H1 (cell line): ENCODE results near the gene ITGAE. TPM values are rescaled to one million over a fixed set of nuclear protein-coding genes. Genes with fewer than 3 reads are reported as not detected.
"Not testable (repeated sequence)": the region's sequence is repeated elsewhere in the genome, so short reads cannot be mapped to it uniquely, and the experiment has no call there.

Experiments
- CTCF ChIA-PET: fragments of 300-600 bp; sonication (Branson Sonifier 250); formaldehyde crosslinking; loops from one replicate; lab custom pipeline; 2021; ENCODE audit not compliant: partially characterized antibody; lab: Charles Lee
- POLR2A ChIA-PET: fragments of 300-600 bp; sonication (Branson Sonifier 250); formaldehyde crosslinking; loops from one replicate; lab custom pipeline; 2021; ENCODE audit warnings: inconsistent platforms; ENCODE audit not compliant: partially characterized antibody; lab: Charles Lee
- DNase-seq, 2 experiments: peaks; one replicate each; pipeline versions ENCODE4 v3.0.0 to v3.0.0-alpha.2; 2010 to 2022; ENCODE audit warnings: low spot score in 2 of 2, low read depth in 1 of 2, mixed read lengths in 1 of 2
- FAIRE-seq: peaks from 2 replicates; lab custom pipeline; 2011; peaks lifted over from hg19 to GRCh38; lab: Jason Lieb, UNC
- H2AFZ ChIP-seq: 2 replicates; pipeline ENCODE4 v1.8.1; 2012; ENCODE audit warnings: low read length, inconsistent platforms
- H2AK5ac ChIP-seq: 2 replicates; pipeline ENCODE4 v1.6.1; 2013; ENCODE audit warnings: low read depth, low read length
- H2BK120ac ChIP-seq: replicated peaks from 2 replicates; pipeline ENCODE3; 2013; ENCODE audit warnings: low read depth, low read length, inconsistent platforms
- H2BK12ac ChIP-seq: 2 replicates; pipeline ENCODE4 v1.6.1; 2013; ENCODE audit warnings: low read depth, low read length
- H2BK15ac ChIP-seq: 2 replicates; pipeline ENCODE4 v1.6.1; 2013; ENCODE audit warnings: low read length
- H2BK20ac ChIP-seq: 2 replicates; pipeline ENCODE4 v1.6.1; 2013; ENCODE audit warnings: low read length
- H2BK5ac ChIP-seq: 2 replicates; pipeline ENCODE4 v1.6.1; 2013; ENCODE audit warnings: low read depth, low read length
- H3K14ac ChIP-seq: 2 replicates; pipeline ENCODE4 v1.6.1; 2013; ENCODE audit warnings: inconsistent platforms; ENCODE audit not compliant: insufficient read length
- H3K18ac ChIP-seq: 2 replicates; pipeline ENCODE4 v1.6.1; 2013; ENCODE audit warnings: low read length; ENCODE audit errors: extremely low read depth
- H3K23ac ChIP-seq: 2 replicates; pipeline ENCODE4 v1.6.1; 2013; ENCODE audit warnings: inconsistent platforms; ENCODE audit not compliant: insufficient read length
- H3K23me2 ChIP-seq: 2 replicates; pipeline ENCODE4 v1.6.1; 2013; ENCODE audit warnings: low read depth, low read length
- H3K27ac ChIP-seq: 2 replicates; pipeline ENCODE4 v1.6.1; 2011; ENCODE audit warnings: low read depth, low read length, inconsistent platforms
- H3K27me3 ChIP-seq, 4 experiments: replicated peaks in 1 of 4; 1 replicate in 1 of 4; 2 replicates in 3 of 4; pipeline versions ENCODE4 v1.6.1 to v1.8.1; 2011 to 2013; ENCODE audit warnings: low read length in 3 of 4, mild to moderate bottlenecking in 3 of 4, inconsistent platforms in 2 of 4, mixed read lengths in 2 of 4, moderate library complexity in 1 of 4; ENCODE audit not compliant: control insufficient read depth in 3 of 4, insufficient read depth in 3 of 4; ENCODE audit errors: extremely low read depth in 1 of 4
- H3K36me3 ChIP-seq, 4 experiments: 2 replicates each; pipeline versions ENCODE4 v1.6.1 to v1.8.1; 2011 to 2013; ENCODE audit warnings: mild to moderate bottlenecking in 4 of 4, low read length in 3 of 4, moderate library complexity in 2 of 4, control low read depth in 1 of 4, inconsistent platforms in 1 of 4; ENCODE audit not compliant: insufficient read depth in 4 of 4, control insufficient read depth in 2 of 4
- H3K4ac ChIP-seq: replicated peaks from 2 replicates; pipeline ENCODE3; 2013; ENCODE audit warnings: low read length, low read depth, mixed read lengths, inconsistent platforms; ENCODE audit not compliant: insufficient read length
- H3K4me1 ChIP-seq, 4 experiments: replicated peaks in 1 of 4; 1 replicate in 1 of 4; 2 replicates in 3 of 4; pipeline versions ENCODE4 v1.6.1 to v1.8.1; 2011 to 2013; ENCODE audit warnings: low read length in 3 of 4, inconsistent platforms in 2 of 4, mixed read lengths in 1 of 4; ENCODE audit not compliant: insufficient read depth in 4 of 4, control insufficient read depth in 3 of 4
- H3K4me2 ChIP-seq, 2 experiments: 2 replicates each; pipeline versions ENCODE4 v1.6.1 to v1.8.1; 2011 to 2013; ENCODE audit warnings: low read depth in 2 of 2, low read length in 2 of 2, control low read depth in 1 of 2, inconsistent platforms in 1 of 2, mild to moderate bottlenecking in 1 of 2; ENCODE audit not compliant: insufficient read depth in 1 of 2
- H3K4me3 ChIP-seq, 4 experiments: fragments of 200-600, 300-600 bp in 1 of 4; sonication (generic), shearing (Covaris generic), sonication (Bioruptor Twin) in 1 of 4; 2 replicates each; pipeline versions ENCODE4 v1.5.1 to v1.8.1; 2011 to 2016; ENCODE audit warnings: low read length in 4 of 4, low read depth in 3 of 4, control low read depth in 2 of 4, inconsistent platforms in 2 of 4, mild to moderate bottlenecking in 2 of 4, mixed read lengths in 1 of 4, moderate library complexity in 1 of 4; ENCODE audit not compliant: insufficient read depth in 2 of 4; ENCODE audit errors: extremely low read depth in 1 of 4
- H3K56ac ChIP-seq: replicated peaks from 2 replicates; pipeline ENCODE3; 2013; ENCODE audit warnings: low read depth, mild to moderate bottlenecking, mixed read lengths, low read length, inconsistent platforms; ENCODE audit not compliant: insufficient read length
- H3K79me1 ChIP-seq: 2 replicates; pipeline ENCODE4 v1.6.1; 2013; ENCODE audit warnings: low read depth, low read length, control low read depth
- H3K79me2 ChIP-seq, 2 experiments: 2 replicates each; pipeline versions ENCODE4 v1.6.1 to v1.8.1; 2012 to 2013; ENCODE audit warnings: low read length in 2 of 2, mild to moderate bottlenecking in 2 of 2, inconsistent platforms in 1 of 2; ENCODE audit not compliant: insufficient read depth in 2 of 2, control insufficient read depth in 1 of 2
- H3K9ac ChIP-seq, 4 experiments: replicated peaks in 1 of 4; 1 replicate in 1 of 4; 2 replicates in 3 of 4; pipeline versions ENCODE4 v1.6.1 to v1.8.1; 2011 to 2013; ENCODE audit warnings: low read depth in 3 of 4, low read length in 3 of 4, control low read depth in 2 of 4, mild to moderate bottlenecking in 2 of 4, moderate library complexity in 2 of 4, inconsistent platforms in 1 of 4; ENCODE audit errors: extremely low read depth in 1 of 4
- H3K9me3 ChIP-seq, 2 experiments: 2 replicates each; pipeline versions ENCODE4 v1.6.1 to v1.8.1; 2012 to 2013; ENCODE audit warnings: mild to moderate bottlenecking in 2 of 2, moderate library complexity in 2 of 2, control low read depth in 1 of 2, inconsistent platforms in 1 of 2, low read depth in 1 of 2, low read length in 1 of 2, mixed read lengths in 1 of 2; ENCODE audit not compliant: insufficient read depth in 2 of 2
- H4K20me1 ChIP-seq, 2 experiments: replicated peaks in 1 of 2; 2 replicates each; pipeline versions ENCODE3 to v1.8.1; 2011 to 2013; ENCODE audit warnings: inconsistent platforms in 2 of 2, low read length in 2 of 2, mild to moderate bottlenecking in 1 of 2; ENCODE audit not compliant: insufficient read depth in 2 of 2, control insufficient read depth in 1 of 2
- H4K5ac ChIP-seq: 2 replicates; pipeline ENCODE4 v1.6.1; 2013; ENCODE audit warnings: low read length, low read depth, mixed read lengths, inconsistent platforms; ENCODE audit not compliant: insufficient read length
- H4K8ac ChIP-seq: 2 replicates; pipeline ENCODE4 v1.8.0; 2013; ENCODE audit warnings: mild to moderate bottlenecking, moderate library complexity, low read length, inconsistent platforms; ENCODE audit not compliant: insufficient read depth; ENCODE audit errors: extremely low read depth
- H4K91ac ChIP-seq: replicated peaks from 2 replicates; pipeline ENCODE3; 2013; ENCODE audit warnings: low read length, mixed read lengths, inconsistent platforms; ENCODE audit not compliant: insufficient read length
- JUN ChIP-seq: IDR thresholded peaks from 2 replicates; pipeline ENCODE4 v1.6.1; 2011; ENCODE audit warnings: low read depth, mild to moderate bottlenecking, improper control_type of control experiment, low read length
- KDM4A ChIP-seq: IDR thresholded peaks from one replicate; pipeline ENCODE4 v1.7.1; 2012; ENCODE audit warnings: low read depth, mild to moderate bottlenecking, moderate library complexity, low read length, inconsistent platforms; ENCODE audit not compliant: severe bottlenecking
- NANOG ChIP-seq: IDR thresholded peaks from 2 replicates; pipeline ENCODE4 v1.6.1; 2011; ENCODE audit warnings: low read length, low read depth, mild to moderate bottlenecking, inconsistent platforms; ENCODE audit not compliant: insufficient read depth, poor library complexity, severe bottlenecking
- PHF8 ChIP-seq: fragments of 200-600 bp; sonication (generic); conservative IDR thresholded peaks from 2 replicates; pipeline ENCODE4 v1.7.1; 2012; ENCODE audit warnings: low read depth, mild to moderate bottlenecking, inconsistent platforms, low read length, moderate library complexity
- SRF ChIP-seq: IDR thresholded peaks from 2 replicates; pipeline ENCODE4 v1.6.1; 2011; ENCODE audit warnings: mild to moderate bottlenecking, low read depth, low read length, moderate library complexity
- YY1 ChIP-seq: IDR thresholded peaks from 2 replicates; pipeline ENCODE4 v1.6.1; 2011; ENCODE audit warnings: low read depth, mild to moderate bottlenecking, low read length
- WGBS, 2 experiments: shearing (Covaris generic) in 1 of 2; methylation state at CpG; one replicate each; pipeline versions ENCODE4 v1.1.6 to v1.1.7; 2013 to 2015; ENCODE audit warnings: low lambda C conversion rate in 2 of 2, mixed read lengths in 2 of 2, inconsistent platforms in 1 of 2, low coverage in 1 of 2, missing lambda C conversion rate in 1 of 2; ENCODE audit not compliant: insufficient replicate concordance in 2 of 2, insufficient coverage in 1 of 2, insufficient read length in 1 of 2; ENCODE audit errors: extremely low coverage in 1 of 2, missing lambda C conversion rate in 1 of 2; 5-methylcytosine and 5-hydroxymethylcytosine counted together
- polyA plus RNA-seq, 7 experiments: library from polyadenylated mRNA; depleted of rRNA in 3 of 7; stranded (reverse) in 5 of 7; unstranded in 2 of 7; fragments of >200 nt in 5 of 7; fragments of 200-250 nt in 2 of 7; gene quantifications; 1 replicate in 5 of 7; 2 replicates in 1 of 7; 4 replicates in 1 of 7; pipeline versions ENCODE4 v1.2.1 to v1.2.3, GENCODE V29; 2011 to 2013; ENCODE audit warnings: missing spikeins in 2 of 7, mixed read lengths in 2 of 7
- total RNA-seq: library from RNA; stranded (reverse); fragmentation: NEBNext Ultra II Directional; extraction: Animal tissue kit (Norgen Biotek cat#: 25700); gene quantifications from 2 replicates; pipeline ENCODE4 v1.2.1, GENCODE V29; 2021

Gene ITGAE
- total and polyA plus RNA-seq, 2 of the 8 experiments (the other 6 are each of a cell fraction or from before 2014, with no cell fraction given), result 23.2 to 43.1 TPM

DNA sequence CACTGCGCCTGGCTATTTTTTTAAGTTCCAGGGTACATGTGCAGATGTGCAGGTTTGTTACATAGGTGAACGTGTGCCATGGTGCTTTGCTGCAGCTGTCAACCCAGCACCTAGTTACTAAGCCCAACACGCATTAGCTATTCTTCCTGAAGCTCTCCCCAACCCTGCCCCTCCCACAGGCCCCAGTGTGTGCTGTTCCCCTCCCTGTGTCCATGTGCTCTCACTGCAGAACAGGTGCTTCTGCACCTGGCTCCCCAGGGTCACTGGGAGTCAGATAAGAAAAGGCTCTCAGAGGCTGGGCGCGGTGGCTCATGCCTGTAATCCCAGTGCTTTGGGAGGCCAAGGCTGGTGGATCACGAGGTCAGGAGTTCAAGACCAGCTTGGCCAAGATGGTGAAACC lies 71.1 kb downstream of the ITGAE start (continued):
- no peak for TF ChIP-seq NANOG
- TF ChIP-seq YY1, result no peak
- no peak for TF ChIP-seq PHF8
- no peak for TF ChIP-seq JUN
- no peak for TF ChIP-seq KDM4A
- TF ChIP-seq SRF, result no peak

DNA sequence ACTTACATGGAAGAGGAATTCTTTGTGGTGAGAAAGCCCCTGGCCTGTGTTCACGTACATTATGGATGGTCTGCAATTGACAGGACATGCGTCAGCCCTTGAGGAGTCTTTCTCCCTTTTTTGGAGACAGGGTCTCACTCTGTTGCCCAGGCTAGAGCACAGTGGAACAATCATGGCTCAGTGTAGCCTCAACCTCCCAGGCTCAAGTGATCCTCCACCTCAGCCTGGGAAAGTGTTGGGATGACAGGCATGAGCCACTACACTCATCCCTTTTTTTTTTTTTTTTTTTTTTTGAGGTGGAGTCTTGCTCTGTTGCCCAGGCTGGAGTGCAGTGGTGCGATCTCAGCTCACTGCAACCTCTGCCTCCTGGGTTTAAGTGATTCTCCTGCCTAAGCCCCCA lies 72.9 kb downstream of the ITGAE start:
- H2BK120ac ChIP-seq, H3K4ac ChIP-seq, H2BK5ac ChIP-seq, H3K23me2 ChIP-seq, H3K4me3 ChIP-seq, H4K5ac ChIP-seq, H4K91ac ChIP-seq, FAIRE-seq, H3K4me1 ChIP-seq, H2AK5ac ChIP-seq, H3K4me2 ChIP-seq, H4K8ac ChIP-seq, H3K14ac ChIP-seq, H3K27ac ChIP-seq, H2AFZ ChIP-seq, H3K18ac ChIP-seq, H2BK15ac ChIP-seq, H3K56ac ChIP-seq, H3K9ac ChIP-seq, H3K9me3 ChIP-seq, H2BK12ac ChIP-seq, H3K23ac ChIP-seq, H3K27me3 ChIP-seq, H2BK20ac ChIP-seq, DNase-seq: not testable (repeated sequence)
- CTCF ChIA-PET, result interaction anchor here (0.8 to 9.3 kb wide), 3 partner anchors 9 to 50 kb away, joined by 4 to 72 read pairs (median 9); no protein-coding TSS in a partner anchor
- POLR2A ChIA-PET, result interaction anchor here (1.1 kb wide), 1 partner anchor 13 kb away, joined by 3 read pairs; no protein-coding TSS in a partner anchor
- Histone ChIP-seq H3K79me2 (peaks cover 10 to 38% of the 10 kb centered on the region in 2 experiments), H3K79me1 (peaks cover 14% of the 10 kb centered on the region), H4K20me1 (peaks cover 4 to 18% of the 10 kb centered on the region in 2 experiments), H3K36me3 (peaks cover 8 to 25% (median 11%) of the 10 kb centered on the region in 4 experiments)
- 93% methylated on average over 3 of the region's 3 CpGs; no CpG with 5 or more reads in 1 of the 2 experiments for WGBS, 2 experiments
